Smooth muscle cell of the pulmonary artery (primary cell): Measurements from ENCODE around the gene DBNL. TPM values are rescaled to one million over a fixed set of nuclear protein-coding genes. Genes with fewer than 3 reads are reported as not detected.

ENCODE experiments used
- total RNA-seq: library from RNA; depleted of rRNA; stranded (reverse); fragments of >200 nt; gene quantifications from 2 replicates; pipeline ENCODE4 v1.2.3, GENCODE V29; 2014

DBNL gene
- 138 and 153 TPM in 2 replicates for total RNA-seq

DNA sequence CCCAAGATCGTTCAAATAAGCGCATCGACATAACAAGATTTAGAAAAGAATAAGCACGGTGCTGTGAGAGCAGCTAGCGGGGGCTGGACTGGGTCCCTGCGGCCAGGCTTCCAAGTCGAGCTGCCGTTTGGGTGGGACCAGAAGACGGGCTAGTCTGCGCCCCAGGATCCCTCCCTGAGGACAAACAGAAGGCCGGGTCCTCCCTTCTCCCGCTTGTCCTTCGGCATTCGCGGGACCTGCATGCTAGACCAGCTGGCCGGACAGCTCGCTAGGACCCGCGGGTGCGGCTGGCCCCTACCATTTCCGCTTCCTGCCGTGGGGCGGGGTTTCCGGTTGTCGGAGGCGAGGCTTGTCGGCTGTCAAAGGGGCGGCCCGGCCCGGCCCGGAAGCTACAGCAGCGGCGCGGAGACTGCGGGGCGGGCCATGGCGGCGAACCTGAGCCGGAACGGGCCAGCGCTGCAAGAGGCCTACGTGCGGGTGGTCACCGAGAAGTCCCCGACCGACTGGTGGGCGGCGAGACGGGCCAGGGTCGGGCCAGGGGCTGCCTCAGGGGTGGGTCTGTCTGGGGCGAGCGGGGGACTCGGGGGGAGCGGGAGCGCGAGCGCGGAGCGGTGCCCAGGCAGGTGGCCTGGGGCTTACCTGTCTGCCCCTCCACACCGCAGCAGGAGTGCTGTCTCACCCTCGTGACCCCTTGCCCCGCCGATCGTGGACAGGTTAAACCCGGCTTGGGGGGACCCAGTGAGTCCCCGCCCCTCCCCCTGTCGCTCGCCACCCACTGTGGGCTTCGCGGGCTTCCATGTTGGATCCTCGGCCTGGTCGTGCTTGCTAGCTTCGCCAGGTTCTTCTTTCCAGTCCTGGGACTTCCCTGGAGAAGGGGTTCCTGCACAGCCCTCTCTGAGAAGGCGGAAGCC, at the start of gene DBNL:
TSS of gene DBNL (plus strand) at position 388 of the 911 bp plus-strand sequence. CDS start at position 424, 36 bp downstream.

DNA sequence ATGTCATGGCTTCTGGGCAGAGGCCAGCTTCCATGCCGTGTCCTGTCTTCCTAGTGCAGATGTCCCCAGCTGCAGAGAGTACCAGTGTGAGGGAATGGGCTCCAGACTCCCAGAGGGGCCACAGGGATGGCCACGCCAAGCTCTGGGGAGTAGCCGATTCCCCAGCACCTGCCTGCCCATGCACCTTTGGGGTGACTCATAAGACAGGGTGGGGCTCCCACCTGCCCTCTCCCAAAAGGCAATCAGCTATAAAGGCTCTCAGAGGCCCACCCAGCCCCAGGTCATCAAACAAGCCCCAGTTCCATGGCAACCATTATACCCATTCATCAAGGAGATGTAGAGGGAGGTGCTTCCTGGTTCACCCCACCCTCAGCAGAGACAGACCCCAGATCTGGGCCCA, 47.0 kb upstream of the DBNL start, which contains the start of gene SPDYE1:
TSS of gene SPDYE1 (plus strand) at position 366 of the 400 bp plus-strand sequence. CDS start 2,053 bp downstream, outside the sequence.

DNA sequence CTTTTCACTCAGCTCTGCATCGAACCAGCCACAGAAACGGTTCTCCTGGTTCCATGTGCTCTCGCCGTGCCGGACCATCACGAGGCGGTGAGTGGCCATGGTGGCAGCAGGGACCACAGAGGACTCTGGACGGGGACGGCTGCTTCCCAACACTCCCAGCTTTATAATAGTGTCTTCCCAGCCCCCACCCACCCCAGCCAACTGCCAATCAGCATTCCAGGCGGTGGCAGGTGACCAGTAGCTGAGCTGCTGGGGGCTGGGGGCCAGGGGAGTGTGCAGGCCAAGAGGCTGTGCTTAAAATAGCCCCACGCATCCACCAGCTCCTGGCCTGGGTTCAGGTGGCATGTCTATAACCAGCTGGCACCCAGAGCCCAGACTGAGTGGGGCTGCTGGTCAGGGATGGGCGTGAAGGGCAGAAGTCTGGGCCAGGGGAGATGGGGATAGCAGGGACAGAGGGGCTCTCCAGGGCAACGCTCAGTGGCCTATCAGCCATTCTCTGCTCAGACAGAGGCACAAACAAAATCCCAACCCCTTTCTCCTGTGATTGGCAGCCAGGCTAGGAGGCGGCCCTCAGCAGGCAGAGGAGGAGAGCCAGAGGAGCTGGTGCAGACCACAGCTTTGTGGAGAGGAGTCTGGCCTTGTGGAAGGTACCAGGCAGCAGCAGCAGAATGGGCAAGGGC, 21.1 kb downstream of the DBNL start, which contains the start of gene PGAM2:
TSS of gene PGAM2 (minus strand) at position 137 of the 680 bp plus-strand sequence. CDS start at position 99, 38 bp downstream.

DNA sequence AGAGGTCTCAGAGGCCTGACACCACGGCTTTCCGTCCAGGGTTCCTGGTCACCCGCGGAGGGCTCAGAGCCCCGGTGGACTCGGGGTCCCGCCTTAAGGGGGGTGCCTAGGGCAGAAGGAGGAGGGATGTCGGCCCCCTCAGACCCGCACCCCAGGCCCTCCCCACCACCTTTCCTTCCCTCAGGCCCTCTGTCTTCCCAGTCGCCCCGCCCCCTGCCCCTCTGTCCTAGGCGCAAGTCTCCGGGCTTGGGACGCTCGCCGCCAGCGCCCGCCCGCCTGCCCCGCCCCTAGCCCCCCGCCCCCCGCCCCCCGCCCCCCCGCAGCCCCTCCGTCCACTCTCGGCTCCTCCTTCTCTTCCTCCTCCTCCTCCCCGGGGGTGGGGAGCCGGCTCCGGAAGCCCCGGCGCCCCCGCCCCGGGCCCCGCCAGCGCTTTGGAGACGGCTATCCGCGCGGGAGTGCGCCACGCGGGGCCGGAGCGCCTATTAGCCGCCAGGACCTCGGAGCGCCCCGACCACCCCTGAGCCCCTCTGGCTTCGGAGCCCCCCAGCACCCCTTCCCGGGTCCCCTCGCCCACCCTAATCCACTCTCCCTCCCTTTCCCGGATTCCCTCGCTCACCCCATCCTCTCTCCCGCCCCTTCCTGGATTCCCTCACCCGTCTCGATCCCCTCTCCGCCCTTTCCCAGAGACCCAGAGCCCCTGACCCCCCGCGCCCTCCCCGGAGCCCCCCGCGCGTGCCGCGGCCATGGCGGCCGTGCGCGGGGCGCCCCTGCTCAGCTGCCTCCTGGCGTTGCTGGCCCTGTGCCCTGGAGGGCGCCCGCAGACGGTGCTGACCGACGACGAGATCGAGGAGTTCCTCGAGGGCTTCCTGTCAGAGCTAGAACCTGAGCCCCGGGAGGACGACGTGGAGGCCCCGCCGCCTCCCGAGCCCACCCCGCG, 59.7 kb downstream of the DBNL start, which contains the start of gene AEBP1:
TSS of gene AEBP1 (plus strand) at position 423 of the 937 bp plus-strand sequence. CDS start at position 744, 321 bp downstream.

Other genes with a start within 250 kb of the DBNL start
- gene MRPS24, start 175.2 kb upstream of the DBNL start, total RNA-seq: 54.7 and 56.6 TPM in 2 replicates
- gene URGCP, start 138.1 kb upstream of the DBNL start, total RNA-seq: 29.5 and 35.7 TPM in 2 replicates
- gene UBE2D4, start 118.3 kb upstream of the DBNL start, total RNA-seq: 14.6 and 23.3 TPM in 2 replicates
- gene SPDYE1, start 46.8 kb upstream of the DBNL start, total RNA-seq: not detected in 2 replicates
- 0.52 and 3.3 TPM in 2 replicates for gene PGAM2, start 20.9 kb downstream of the DBNL start, total RNA-seq
- 16.6 and 18.7 TPM in 2 replicates for gene POLM, start 37.8 kb downstream of the DBNL start, total RNA-seq
- gene AEBP1, start 59.6 kb downstream of the DBNL start, total RNA-seq: 241 and 333 TPM in 2 replicates
- 91.0 and 92.2 TPM in 2 replicates for gene POLD2, start 78.8 kb downstream of the DBNL start, total RNA-seq
- not detected in 2 replicates for gene MYL7, start 96.6 kb downstream of the DBNL start, total RNA-seq
- 1.0 and 1.4 TPM in 2 replicates for gene GCK, start 144.7 kb downstream of the DBNL start, total RNA-seq
- 99.3 and 123 TPM in 2 replicates for gene YKT6, start 156.3 kb downstream of the DBNL start, total RNA-seq